Epithelial cell of esophagus (primary cell): ENCODE measurements around the gene KIF3C.
A peak's percentile ranks its signal among the peaks of the same experiment; 100 is the strongest.
"Not testable (repeated sequence)": the region's sequence is repeated elsewhere in the genome, so short reads cannot be mapped to it uniquely, and the experiment has no call there.

Source experiments
- DNase-seq: peaks from one replicate; pipeline ENCODE4 v3.0.0; 2010; ENCODE audit warnings: low read depth
- H3K4me3 ChIP-seq: 2 replicates; pipeline ENCODE4 v1.5.1; 2011; ENCODE audit warnings: mild to moderate bottlenecking, low read length, control low read depth
- TF ChIP-seq, protein P1 (sequence below): IDR thresholded peaks from 2 replicates; pipeline ENCODE4 v1.5.1; 2011; ENCODE audit warnings: low read depth, mild to moderate bottlenecking, low read length, control low read depth, inconsistent platforms; ENCODE audit not compliant: insufficient read depth; ENCODE audit errors: missing control alignments

Gene KIF3C

DNA sequence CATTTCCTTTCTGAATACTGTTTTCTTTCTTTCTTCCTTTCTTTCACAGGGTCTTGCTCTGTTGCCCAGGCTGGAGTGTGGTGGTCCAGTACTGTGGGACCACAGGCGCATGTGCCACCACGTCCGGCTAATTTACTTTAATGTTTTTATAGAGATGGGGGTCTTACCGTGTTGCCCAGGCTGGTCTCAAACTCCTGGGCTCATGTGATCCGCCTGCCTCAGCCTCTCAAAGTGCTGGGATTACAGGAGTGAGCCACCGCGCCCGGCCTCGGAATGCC, 68.7 kb downstream of the KIF3C start:
- DNase-seq, H3K4me3 ChIP-seq: not testable (repeated sequence)

DNA sequence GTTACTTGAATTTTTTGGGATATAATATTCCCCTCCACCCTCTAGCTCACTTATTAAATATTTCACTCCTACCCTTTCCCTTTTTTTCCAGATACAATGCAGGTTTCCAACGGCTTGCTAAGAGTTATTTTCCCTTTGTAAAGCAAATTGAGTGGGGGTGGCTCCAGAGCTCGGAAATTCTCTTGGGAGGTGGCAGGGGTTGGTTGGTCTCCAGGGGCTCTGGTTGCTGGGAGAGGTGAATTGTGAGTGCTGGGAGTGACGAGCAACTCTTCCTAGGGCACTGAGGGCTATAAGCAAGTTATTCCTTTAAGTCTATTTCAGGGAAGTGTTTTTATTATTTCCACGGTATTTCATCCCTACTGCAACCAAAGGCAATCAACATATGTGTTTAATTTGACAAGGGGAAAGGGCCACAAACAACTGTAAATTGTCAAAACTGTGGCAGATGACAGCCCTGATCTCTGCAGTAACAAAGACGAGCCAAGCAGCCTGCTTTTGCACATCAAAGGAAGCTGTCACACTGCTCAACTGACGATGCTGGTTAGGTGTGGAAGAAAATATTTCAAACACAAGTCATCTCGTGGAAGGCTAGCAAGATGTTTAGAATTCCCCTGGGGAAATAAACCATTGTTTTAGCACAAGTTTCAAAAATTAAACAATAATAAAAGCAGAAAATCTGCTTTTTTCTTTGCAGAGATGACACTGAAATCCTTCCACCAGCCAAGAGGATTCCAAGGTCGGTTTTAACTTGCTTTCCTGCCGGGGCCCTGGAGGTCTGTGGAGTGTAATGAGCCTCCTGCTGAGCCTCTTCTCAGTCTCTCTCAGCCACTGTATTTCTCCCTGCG, 69.2 kb downstream of the KIF3C start:
- peak; percentile 44 for DNase-seq
- no peak overlapping the region for H3K4me3 ChIP-seq
- TF ChIP-seq, protein P1, sequence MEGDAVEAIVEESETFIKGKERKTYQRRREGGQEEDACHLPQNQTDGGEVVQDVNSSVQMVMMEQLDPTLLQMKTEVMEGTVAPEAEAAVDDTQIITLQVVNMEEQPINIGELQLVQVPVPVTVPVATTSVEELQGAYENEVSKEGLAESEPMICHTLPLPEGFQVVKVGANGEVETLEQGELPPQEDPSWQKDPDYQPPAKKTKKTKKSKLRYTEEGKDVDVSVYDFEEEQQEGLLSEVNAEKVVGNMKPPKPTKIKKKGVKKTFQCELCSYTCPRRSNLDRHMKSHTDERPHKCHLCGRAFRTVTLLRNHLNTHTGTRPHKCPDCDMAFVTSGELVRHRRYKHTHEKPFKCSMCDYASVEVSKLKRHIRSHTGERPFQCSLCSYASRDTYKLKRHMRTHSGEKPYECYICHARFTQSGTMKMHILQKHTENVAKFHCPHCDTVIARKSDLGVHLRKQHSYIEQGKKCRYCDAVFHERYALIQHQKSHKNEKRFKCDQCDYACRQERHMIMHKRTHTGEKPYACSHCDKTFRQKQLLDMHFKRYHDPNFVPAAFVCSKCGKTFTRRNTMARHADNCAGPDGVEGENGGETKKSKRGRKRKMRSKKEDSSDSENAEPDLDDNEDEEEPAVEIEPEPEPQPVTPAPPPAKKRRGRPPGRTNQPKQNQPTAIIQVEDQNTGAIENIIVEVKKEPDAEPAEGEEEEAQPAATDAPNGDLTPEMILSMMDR, result no peak

DNA sequence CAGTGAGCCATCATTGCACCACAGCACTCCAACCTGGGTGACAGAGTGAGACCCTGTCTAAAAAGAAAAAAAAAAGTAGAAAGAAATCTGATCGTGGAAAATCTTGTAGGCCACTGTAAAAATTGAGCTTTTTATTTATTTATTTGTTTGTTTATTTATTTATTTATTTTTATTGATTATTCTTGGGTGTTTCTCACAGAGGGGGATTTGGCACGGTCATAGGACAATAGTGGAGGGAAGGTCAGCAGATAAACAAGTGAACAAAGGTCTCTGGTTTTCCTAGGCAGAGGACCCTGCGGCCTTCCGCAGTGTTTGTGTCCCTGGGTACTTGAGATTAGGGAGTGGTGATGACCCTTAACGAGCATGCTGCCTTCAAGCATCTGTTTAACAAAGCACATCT, 72.7 kb downstream of the KIF3C start:
- DNase-seq, H3K4me3 ChIP-seq: not testable (repeated sequence)

DNA sequence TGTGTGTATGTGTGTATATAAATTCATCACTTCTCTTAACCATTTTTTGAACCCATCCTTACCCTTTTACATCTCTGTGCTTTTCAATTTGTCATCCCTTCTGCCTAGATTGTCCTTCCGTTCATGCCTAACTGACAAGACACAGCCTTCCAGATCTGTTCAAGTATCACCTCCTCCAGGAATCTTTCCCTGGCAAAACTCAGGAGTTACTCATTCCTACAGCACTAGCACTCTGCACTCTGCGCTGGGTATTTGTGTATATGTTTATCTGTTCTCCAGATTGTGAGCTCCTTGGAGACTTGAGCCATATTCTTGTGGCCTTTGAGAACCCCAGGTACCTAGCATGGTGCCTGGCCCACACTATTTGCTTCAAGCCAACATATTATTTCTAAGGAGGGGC, 77.2 kb downstream of the KIF3C start:
- no peak overlapping the region for H3K4me3 ChIP-seq
- DNase-seq, result no peak
- TF ChIP-seq, protein P1, result no peak

DNA sequence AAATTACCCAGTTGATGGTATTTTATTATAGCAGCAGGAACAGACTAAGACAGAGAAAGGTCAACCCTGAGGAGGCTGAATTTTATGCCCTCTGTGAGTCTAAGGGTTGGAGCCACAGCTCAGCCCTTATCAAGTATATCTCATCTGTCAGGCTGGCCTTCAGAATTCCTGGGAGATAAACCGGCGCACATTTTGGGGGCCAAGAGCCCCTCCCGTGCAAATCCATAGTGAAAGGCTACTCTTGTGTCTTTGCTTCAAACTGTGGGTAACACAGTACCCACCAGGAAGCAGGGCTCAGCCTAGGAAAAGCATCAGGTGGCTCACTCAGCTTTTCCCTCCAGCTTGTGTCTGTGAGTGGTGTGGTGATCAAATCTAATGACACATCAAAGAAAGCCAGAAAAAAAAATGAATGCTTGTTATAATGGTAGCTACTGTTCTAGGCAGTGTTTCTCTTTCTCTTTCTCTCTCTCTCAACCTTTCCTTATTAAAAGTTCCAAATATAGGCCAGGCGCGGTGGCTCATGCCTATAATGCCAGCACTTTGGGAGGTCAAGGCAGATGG, 79.0 kb downstream of the KIF3C start:
- TF ChIP-seq, protein P1, result no peak
- no peak for DNase-seq

DNA sequence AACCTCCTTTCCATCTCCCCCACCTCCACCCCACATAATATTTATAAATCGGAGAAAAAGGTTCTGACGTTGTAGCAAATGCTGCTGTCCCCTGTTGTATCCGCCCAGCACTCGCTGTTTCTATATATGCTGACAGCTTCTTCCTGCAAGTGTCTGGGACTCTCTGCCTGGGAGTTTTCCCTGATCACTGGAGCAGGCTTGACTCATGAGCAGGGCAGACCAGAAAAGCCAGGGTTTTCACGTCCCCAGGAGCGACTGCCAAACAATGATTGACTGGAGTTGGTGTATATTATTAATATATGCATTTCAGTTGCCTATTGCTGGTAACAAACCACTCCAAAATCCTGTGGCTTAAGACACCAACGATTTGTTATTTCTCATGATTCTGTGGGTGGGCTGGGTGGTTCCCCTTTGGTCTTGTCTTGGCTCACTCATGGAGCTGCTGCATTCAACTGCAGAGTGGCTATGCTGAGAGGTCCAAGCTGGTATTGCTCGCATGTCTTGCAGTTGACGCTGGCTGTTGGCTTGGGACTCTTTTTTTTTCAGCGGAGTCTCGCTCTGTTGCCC, 82.8 kb downstream of the KIF3C start:
- TF ChIP-seq, protein P1, result no peak
- peak; percentile 81 for DNase-seq
- H3K4me3 ChIP-seq, result no peak overlapping the region

More for the DNA sequence above, 79.0 kb downstream of the KIF3C start:
- H3K4me3 ChIP-seq, result no peak overlapping the region

DNA sequence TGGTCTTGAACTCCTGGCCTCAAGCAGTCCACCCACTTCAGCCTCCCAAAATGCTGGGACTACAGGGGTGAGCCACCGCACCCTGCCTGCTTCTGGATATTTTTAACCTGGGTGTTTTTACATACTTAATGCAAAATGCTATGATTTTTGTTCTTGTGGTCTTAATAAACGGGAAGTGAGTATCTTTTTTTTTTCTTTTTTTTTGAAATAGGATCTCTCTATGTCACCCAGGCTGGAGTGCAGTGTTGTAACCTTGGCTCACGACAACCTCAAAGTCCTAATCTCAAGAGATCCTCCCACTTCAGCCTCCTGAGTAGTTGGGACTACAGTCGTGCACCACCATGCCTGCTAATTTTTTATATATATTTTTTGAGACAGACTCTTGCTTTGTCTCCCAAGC, 84.8 kb downstream of the KIF3C start:
- TF ChIP-seq, protein P1, result no peak

DNA sequence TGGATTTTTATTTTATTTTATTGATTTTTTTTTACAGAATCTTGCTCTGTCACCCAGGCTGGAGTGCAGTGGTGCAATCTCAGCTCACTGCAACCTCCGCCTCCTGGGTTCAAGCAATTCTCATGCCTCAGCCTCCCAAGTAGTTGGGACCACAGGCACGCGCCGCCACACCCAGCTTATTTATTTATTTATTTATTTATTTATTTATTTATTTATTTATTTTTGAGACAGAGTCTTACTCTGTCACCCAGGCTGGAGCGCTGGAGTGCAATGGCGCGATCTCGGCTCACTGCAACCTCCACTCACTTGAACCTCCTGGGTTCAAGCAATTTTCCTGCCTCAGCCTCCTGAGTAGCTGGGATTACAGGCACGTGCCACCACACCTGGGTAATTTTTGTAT, 86.0 kb downstream of the KIF3C start:
- H3K4me3 ChIP-seq, DNase-seq: not testable (repeated sequence)

More for the DNA sequence above, 84.8 kb downstream of the KIF3C start:
- no peak overlapping the region for H3K4me3 ChIP-seq
- DNase-seq, result no peak
